H9 (cell line): ENCODE data around the gene PLXNB2. TPM values are rescaled to one million over a fixed set of nuclear protein-coding genes. Genes with fewer than 3 reads are reported as not detected.

ENCODE experiments used
- DNase-seq: peaks from one replicate; pipeline ENCODE4 v3.0.0-alpha.2; 2017
- H2AFZ ChIP-seq: one replicate; pipeline ENCODE4 v1.6.1; 2013; ENCODE audit warnings: mild to moderate bottlenecking, low read length, control low read depth, moderate library complexity
- H2AK5ac ChIP-seq: 2 replicates; pipeline ENCODE4 v1.6.1; 2013; ENCODE audit warnings: low read length, control low read depth, mixed read lengths; ENCODE audit not compliant: insufficient read length
- H2BK120ac ChIP-seq: one replicate; pipeline ENCODE4 v1.6.1; 2013; ENCODE audit warnings: low read depth, mild to moderate bottlenecking, low read length, control low read depth, inconsistent platforms; ENCODE audit not compliant: poor library complexity, severe bottlenecking
- H2BK12ac ChIP-seq: 2 replicates; pipeline ENCODE4 v1.6.1; 2013; ENCODE audit warnings: low read length, control low read depth, mixed read lengths, low read depth; ENCODE audit not compliant: insufficient read length
- H2BK15ac ChIP-seq: 2 replicates; pipeline ENCODE4 v1.6.1; 2013; ENCODE audit warnings: low read depth, low read length, control low read depth
- H2BK20ac ChIP-seq: one replicate; pipeline ENCODE4 v1.6.1; 2013; ENCODE audit warnings: low read depth, mild to moderate bottlenecking, low read length, control low read depth, inconsistent platforms; ENCODE audit not compliant: poor library complexity, severe bottlenecking
- H2BK5ac ChIP-seq: 2 replicates; pipeline ENCODE4 v1.6.1; 2013; ENCODE audit warnings: low read length, control low read depth, mixed read lengths; ENCODE audit not compliant: insufficient read length
- H3K14ac ChIP-seq: 2 replicates; pipeline ENCODE4 v1.6.1; 2013; ENCODE audit warnings: low read length, control low read depth; ENCODE audit not compliant: insufficient read depth
- H3K18ac ChIP-seq: 2 replicates; pipeline ENCODE4 v1.6.1; 2013; ENCODE audit warnings: low read depth, mild to moderate bottlenecking, mixed read lengths, low read length, control low read depth; ENCODE audit not compliant: insufficient read length
- H3K23ac ChIP-seq: 2 replicates; pipeline ENCODE4 v1.6.1; 2013; ENCODE audit warnings: low read length, control low read depth, mixed read lengths, low read depth; ENCODE audit not compliant: insufficient read length
- H3K23me2 ChIP-seq: 2 replicates; pipeline ENCODE4 v1.6.1; 2013; ENCODE audit warnings: low read depth, mild to moderate bottlenecking, mixed read lengths, low read length, control low read depth; ENCODE audit not compliant: insufficient read length, poor library complexity, severe bottlenecking
- H3K27ac ChIP-seq: 2 replicates; pipeline ENCODE4 v1.5.1; 2013; ENCODE audit warnings: low read length, control low read depth, mixed read lengths, low read depth; ENCODE audit not compliant: insufficient read length
- H3K27me3 ChIP-seq: 2 replicates; pipeline ENCODE4 v1.6.1; 2013; ENCODE audit warnings: low read length, control low read depth, inconsistent platforms; ENCODE audit not compliant: insufficient read depth
- H3K4ac ChIP-seq: 2 replicates; pipeline ENCODE4 v1.6.1; 2013; ENCODE audit warnings: low read depth, mild to moderate bottlenecking, control low read depth, inconsistent platforms, low read length, moderate library complexity
- H3K4me1 ChIP-seq: 2 replicates; pipeline ENCODE4 v1.6.1; 2013; ENCODE audit warnings: low read length, control low read depth, inconsistent platforms; ENCODE audit not compliant: insufficient read depth
- H3K4me2 ChIP-seq: 2 replicates; pipeline ENCODE4 v1.6.1; 2013; ENCODE audit warnings: low read length, control low read depth, mixed read lengths; ENCODE audit not compliant: insufficient read length, insufficient read depth
- H3K56ac ChIP-seq: 2 replicates; pipeline ENCODE4 v1.6.1; 2013; ENCODE audit warnings: low read depth, mild to moderate bottlenecking, mixed read lengths, low read length, control low read depth; ENCODE audit not compliant: insufficient read length
- H3K79me1 ChIP-seq: 2 replicates; pipeline ENCODE4 v1.6.1; 2013; ENCODE audit warnings: low read depth, mild to moderate bottlenecking, moderate library complexity, low read length, control low read depth, inconsistent platforms; ENCODE audit not compliant: insufficient read depth, poor library complexity, severe bottlenecking
- H3K79me2 ChIP-seq: 2 replicates; pipeline ENCODE4 v1.6.1; 2013; ENCODE audit warnings: low read length, control low read depth, inconsistent platforms; ENCODE audit not compliant: insufficient read depth
- H3K9ac ChIP-seq: 2 replicates; pipeline ENCODE4 v1.6.1; 2013; ENCODE audit warnings: low read length, control low read depth, mixed read lengths; ENCODE audit not compliant: insufficient read length; ENCODE audit errors: extremely low read depth
- H3K9me3 ChIP-seq: one replicate; pipeline ENCODE4 v1.6.1; 2013; ENCODE audit warnings: low read depth, low read length, inconsistent platforms; ENCODE audit not compliant: control insufficient read depth
- H3T11ph ChIP-seq: one replicate; pipeline ENCODE4 v1.6.1; 2013; ENCODE audit warnings: mild to moderate bottlenecking, low read length, control low read depth, inconsistent platforms
- H4K20me1 ChIP-seq: one replicate; pipeline ENCODE4 v1.6.1; 2013; ENCODE audit not compliant: control insufficient read depth, insufficient read length, insufficient read depth
- H4K5ac ChIP-seq: 2 replicates; pipeline ENCODE4 v1.6.1; 2013; ENCODE audit warnings: low read depth, mild to moderate bottlenecking, mixed read lengths, low read length, control low read depth; ENCODE audit not compliant: insufficient read length
- H4K8ac ChIP-seq: replicated peaks from 2 replicates; pipeline ENCODE4 v1.6.1; 2013; ENCODE audit warnings: low read length, control low read depth, mixed read lengths, low read depth; ENCODE audit not compliant: insufficient read length
- H4K91ac ChIP-seq: 2 replicates; pipeline ENCODE4 v1.6.1; 2013; ENCODE audit warnings: low read depth, mild to moderate bottlenecking, moderate library complexity, mixed read lengths, low read length, control low read depth; ENCODE audit not compliant: insufficient read length
- H3K27ac Mint-ChIP-seq, 3 experiments: 2 replicates in 2 of 3; 3 replicates in 1 of 3; pipeline ENCODE4 v1.8.0; 2020 to 2021; ENCODE audit warnings: mixed read lengths in 3 of 3, mild to moderate bottlenecking in 1 of 3, moderate library complexity in 1 of 3
- H3K27me3 Mint-ChIP-seq: 2 replicates; pipeline ENCODE4 v1.8.0; 2021; ENCODE audit warnings: low read depth, mild to moderate bottlenecking, moderate library complexity, mixed read lengths
- H3K36me3 Mint-ChIP-seq, 3 experiments: 2 replicates in 2 of 3; 3 replicates in 1 of 3; pipeline ENCODE4 v1.8.0; 2020 to 2021; ENCODE audit warnings: low read depth in 3 of 3, mixed read lengths in 3 of 3; ENCODE audit not compliant: insufficient read depth in 1 of 3
- H3K4me1 Mint-ChIP-seq, 2 experiments: 2 replicates each; pipeline ENCODE4 v1.8.0; 2020; ENCODE audit warnings: mixed read lengths in 2 of 2
- H3K4me3 Mint-ChIP-seq, 2 experiments: 2 replicates in 1 of 2; 3 replicates in 1 of 2; pipeline ENCODE4 v1.8.0; 2020 to 2021; ENCODE audit warnings: mild to moderate bottlenecking in 2 of 2, mixed read lengths in 2 of 2, moderate library complexity in 1 of 2
- H3K9me3 Mint-ChIP-seq, 2 experiments: 2 replicates in 1 of 2; 3 replicates in 1 of 2; pipeline ENCODE4 v1.8.0; 2020; ENCODE audit warnings: mild to moderate bottlenecking in 2 of 2, mixed read lengths in 2 of 2, moderate library complexity in 1 of 2
- CTCF ChIP-seq: fragments of 200-600 bp; sonication (generic); conservative IDR thresholded peaks from 3 replicates; pipeline ENCODE4 v1.8.0; 2021; ENCODE audit warnings: antibody characterized with exemption, mild to moderate bottlenecking
- WGBS: extraction: QIAGEN DNeasy Blood & Tissue Kit; methylation state at CpG from one replicate; pipeline ENCODE4 v1.1.7; 2013; ENCODE audit warnings: missing lambda C conversion rate, low lambda C conversion rate, mixed read lengths; ENCODE audit not compliant: insufficient read length; ENCODE audit errors: extremely low coverage; 5-methylcytosine and 5-hydroxymethylcytosine counted together
- total RNA-seq: library from RNA; stranded (reverse); gene quantifications from 2 replicates; pipeline ENCODE4 v1.2.1, GENCODE V29; 2021

PLXNB2 gene
- total RNA-seq, 1 experiment from 2014 or later, result 87.6 TPM

- no peaks in the 10 kb centered on the region for H3K79me1 ChIP-seq
- H3K56ac ChIP-seq, result no peak overlapping the region
- no peak overlapping the region for H3K4ac ChIP-seq
- H2BK120ac ChIP-seq, result no peak overlapping the region
- no peak overlapping the region for H2BK20ac ChIP-seq
- no peaks in the 10 kb centered on the region for H3K27me3 ChIP-seq
- H4K5ac ChIP-seq, result no peak overlapping the region
- H2BK15ac ChIP-seq, result no peak overlapping the region
- no peaks in the 10 kb centered on the region for H3K4me1 ChIP-seq
- no peak overlapping the region for H2AK5ac ChIP-seq
- peaks cover 13 to 32% of the 10 kb centered on the region in 2 experiments for H3K4me1 Mint-ChIP-seq
- H3K9ac ChIP-seq, result no peak overlapping the region
- H3K4me2 ChIP-seq, result no peak overlapping the region
- H3K27ac Mint-ChIP-seq, result no peak overlapping the region
- H3T11ph ChIP-seq, result no peak overlapping the region
- no CpG with 5 or more reads among the region's 14 CpGs for whole genome bisulfite sequencing
- no peak overlapping the region for H2AFZ ChIP-seq
- H3K23ac ChIP-seq, result no peak overlapping the region
- peak overlapping the region in 1 of 2 experiments; percentile 51; a peak in 1 of 5 replicates for H3K4me3 Mint-ChIP-seq
- H3K27me3 Mint-ChIP-seq, result peaks cover 1% of the 10 kb centered on the region; the same call in 1 of the 2 replicates
- no peak overlapping the region for H2BK5ac ChIP-seq
- H3K9me3 Mint-ChIP-seq, result no peaks in the 10 kb centered on the region
- H2BK12ac ChIP-seq, result no peak overlapping the region
- no peak overlapping the region for H4K91ac ChIP-seq
- H3K18ac ChIP-seq, result no peak overlapping the region
- DNase-seq, result no peak
- H3K9me3 ChIP-seq, result no peaks in the 10 kb centered on the region
- no peaks in the 10 kb centered on the region for H4K20me1 ChIP-seq
- no peak overlapping the region for H3K27ac ChIP-seq
- no peaks in the 10 kb centered on the region for H3K79me2 ChIP-seq
- no peaks in the 10 kb centered on the region for H3K36me3 Mint-ChIP-seq
- TF ChIP-seq CTCF, result no peak
- H3K14ac ChIP-seq, result no peak overlapping the region
- peaks cover 6% of the 10 kb centered on the region for H3K23me2 ChIP-seq
- H4K8ac ChIP-seq, result no peak overlapping the region
Observed at GRCh38 chr22:50300620-50301257, 6.7 kb downstream of the PLXNB2 start.
